Measurements from ENCODE around the gene CACHD1. TPM values are rescaled to one million over a fixed set of nuclear protein-coding genes. Genes with fewer than 3 reads are reported as not detected.

Gene CACHD1
- total and polyA plus RNA-seq, 2 of the 4 experiments (the other 2 are of a cell fraction), result 2.9 to 5.9 TPM

DNA sequence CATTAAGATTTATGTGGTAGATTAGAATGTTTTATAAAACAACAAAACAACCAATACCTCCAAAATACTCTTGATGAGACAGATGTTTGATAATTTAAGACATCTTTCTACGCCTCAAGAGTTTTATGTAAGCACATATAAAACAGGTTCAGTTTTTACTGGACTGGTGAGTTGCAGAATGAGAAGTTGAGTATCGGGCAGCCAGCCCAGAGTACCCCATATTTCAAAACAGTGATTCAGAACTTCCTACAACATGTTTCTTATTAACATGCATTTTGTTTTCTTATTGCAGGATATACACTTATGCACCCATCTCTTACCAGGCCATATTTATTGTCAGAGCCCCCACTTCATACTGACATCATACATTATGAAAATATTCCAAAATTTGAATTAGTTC, 183.5 kb downstream of the CACHD1 start:
- H3K18ac ChIP-seq (ENCODE audit: low read depth, low read length), result no peak overlapping the region
- in situ Hi-C loops (cut with MboI; ENCODE audit: low sequenced_read_pairs), result no loop called here
- BruUV-seq (replicated peaks), result no TSS peak

More for the DNA sequence above, 183.5 kb downstream of the CACHD1 start:
- Histone ChIP-seq H3K56ac (ENCODE audit: extremely low read depth, insufficient read depth, low read length) (no peak overlapping the region), H3K4me3 (ENCODE audit: insufficient read depth, low read depth, low read length) (no peak overlapping the region), H2BK5ac (ENCODE audit: low read depth, low read length, poor library complexity, severe bottlenecking) (no peak overlapping the region), H2BK15ac (ENCODE audit: low read depth, low read length) (no peak overlapping the region), H2BK120ac (ENCODE audit: low read depth, low read length) (no peak overlapping the region), H4K5ac (ENCODE audit: low read depth, low read length) (no peak overlapping the region), H3K4me1 (ENCODE audit: control insufficient read depth, insufficient read depth, low read length) (no peaks in the 10 kb centered on the region), H4K8ac (ENCODE audit: low read depth in 2 of 2, low read length in 2 of 2) (no peak overlapping the region), H2BK20ac (ENCODE audit: low read depth, low read length) (no peak overlapping the region), H3K4ac (ENCODE audit: low read depth, low read length) (no peak overlapping the region), H2AFZ (replicated peaks; ENCODE audit: low read length, poor library complexity) (no peak overlapping the region), H3K27me3 (ENCODE audit: control insufficient read depth, insufficient read depth, low read length) (no peaks in the 10 kb centered on the region), H2AK9ac (replicated peaks; ENCODE audit: low read depth, low read length, poor library complexity) (no peak overlapping the region), H3K9me3 (ENCODE audit: control insufficient read depth, insufficient read depth, low read length) (no peaks in the 10 kb centered on the region), H3K9me1 (ENCODE audit: insufficient read depth, low read length) (no peaks in the 10 kb centered on the region), H3K4me2 (ENCODE audit: low read depth, low read length) (no peak overlapping the region), H3K36me3 (ENCODE audit: control insufficient read depth, insufficient read depth, low read length) (no peaks in the 10 kb centered on the region), H2AK5ac (ENCODE audit: low read depth, low read length) (no peak overlapping the region), H3K27ac (ENCODE audit: insufficient read depth, low read length) (no peak overlapping the region), H4K91ac (ENCODE audit: insufficient read depth, low read depth, low read length) (no peak overlapping the region), H3K9ac (ENCODE audit: low read depth, low read length) (no peak overlapping the region), H4K20me1 (ENCODE audit: insufficient read depth, low read length) (no peaks in the 10 kb centered on the region), H3K79me1 (ENCODE audit: low read depth in 1 of 2, low read length in 2 of 2) (no peaks in the 10 kb centered on the region), H3K23ac (ENCODE audit: low read depth, low read length) (no peak overlapping the region), H3K14ac (replicated peaks; ENCODE audit: low read depth, low read length) (no peak overlapping the region)
- POLR2A ChIA-PET (ENCODE audit: unreplicated experiment), result no interaction called here
- no peak for TF ChIP-seq RAD21 (IDR thresholded peaks at IDR 0.05; ENCODE audit: low read length)
- no peak for TF ChIP-seq CEBPB (IDR thresholded peaks at IDR 0.05; ENCODE audit: low read depth, low read length)
- no peak for TF ChIP-seq USF2 (IDR thresholded peaks at IDR 0.05; ENCODE audit: low read depth, low read length)
- TF ChIP-seq BHLHE40 (IDR thresholded peaks at IDR 0.05; ENCODE audit: low read depth, low read length), result no peak
- no peak for TF ChIP-seq RCOR1 (IDR thresholded peaks at IDR 0.05; ENCODE audit: insufficient replicate concordance, low read length)
- no peak for TF ChIP-seq FOS (IDR thresholded peaks at IDR 0.05; ENCODE audit: low read depth, low read length)
- no peak for TF ChIP-seq SMC3 (IDR thresholded peaks at IDR 0.05; ENCODE audit: low read depth, low read length)
- no peak for TF ChIP-seq POLR2A (IDR thresholded peaks at IDR 0.05; ENCODE audit: low read depth, low read length)
- no peak for TF ChIP-seq MAZ (IDR thresholded peaks at IDR 0.05; ENCODE audit: borderline replicate concordance, low read depth, low read length)
- TF ChIP-seq, protein P1, sequence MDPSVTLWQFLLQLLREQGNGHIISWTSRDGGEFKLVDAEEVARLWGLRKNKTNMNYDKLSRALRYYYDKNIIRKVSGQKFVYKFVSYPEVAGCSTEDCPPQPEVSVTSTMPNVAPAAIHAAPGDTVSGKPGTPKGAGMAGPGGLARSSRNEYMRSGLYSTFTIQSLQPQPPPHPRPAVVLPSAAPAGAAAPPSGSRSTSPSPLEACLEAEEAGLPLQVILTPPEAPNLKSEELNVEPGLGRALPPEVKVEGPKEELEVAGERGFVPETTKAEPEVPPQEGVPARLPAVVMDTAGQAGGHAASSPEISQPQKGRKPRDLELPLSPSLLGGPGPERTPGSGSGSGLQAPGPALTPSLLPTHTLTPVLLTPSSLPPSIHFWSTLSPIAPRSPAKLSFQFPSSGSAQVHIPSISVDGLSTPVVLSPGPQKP (IDR thresholded peaks at IDR 0.05; ENCODE audit: borderline replicate concordance, low read depth, low read length), result no peak
- no peak for TF ChIP-seq RFX5 (IDR thresholded peaks at IDR 0.05; ENCODE audit: low read depth, low read length)
- TF ChIP-seq NFE2L2 (IDR thresholded peaks at IDR 0.05; ENCODE audit: low read depth, low read length), result no peak
- no peak for TF ChIP-seq CHD1 (IDR thresholded peaks at IDR 0.05; ENCODE audit: low read depth, low read length)
- ATAC-seq (ENCODE audit: low read depth) (no peak), DNase-seq (no peak)
- no CpG with 5 or more reads among the region's 2 CpGs for WGBS, 2 experiments (ENCODE audit: extremely low coverage in 2 of 2, insufficient read length in 1 of 2)
- dilution Hi-C loops (cut with HindIII; ENCODE audit: low sequenced_read_pairs, unreplicated experiment), result no loop called here
- intact Hi-C loops (cut with micrococcal nuclease), result no loop called here
- CTCF ChIA-PET, result no interaction called here
